ENCODE data around the gene EMCN. TPM values are rescaled to one million over a fixed set of nuclear protein-coding genes. Genes with fewer than 3 reads are reported as not detected.

The EMCN gene
- total RNA-seq, 1 experiment from 2014 or later, result not detected

GRCh38 chr4:100555611-100556337, 38.0 kb upstream of the EMCN start:
- H3K27ac Mint-ChIP-seq, result no peak overlapping the region
- no peaks in the 10 kb centered on the region for H3K27me3 Mint-ChIP-seq (ENCODE audit: low read depth)
- DNase-seq (ENCODE audit: low spot score) (no peak), ATAC-seq (no peak)
- H3K9me3 Mint-ChIP-seq, result peaks cover 20% of the 10 kb centered on the region
- peaks cover 5% of the 10 kb centered on the region for H3K4me1 Mint-ChIP-seq
- no peaks in the 10 kb centered on the region; the same call in 1 of the 2 replicates for H3K36me3 Mint-ChIP-seq
- no peak overlapping the region for H3K4me3 Mint-ChIP-seq
- CTCF ChIA-PET, result no interaction called here
- TF ChIP-seq ETV6 (CRISPR knock-in tag; IDR thresholded peaks at IDR 0.05) (no peak), CDX4 (CRISPR knock-in tag; IDR thresholded peaks at IDR 0.05; ENCODE audit: borderline replicate concordance) (no peak), NFATC4 (CRISPR knock-in tag; IDR thresholded peaks at IDR 0.05) (no peak), E2F1 (CRISPR knock-in tag; IDR thresholded peaks at IDR 0.05) (no peak), NR3C1 (CRISPR knock-in tag; conservative IDR thresholded peaks at IDR 0.05; ENCODE audit: low read depth) (no peak), SOX15 (CRISPR knock-in tag; IDR thresholded peaks at IDR 0.05) (no peak), ZBTB21 (CRISPR knock-in tag; IDR thresholded peaks at IDR 0.05; ENCODE audit: borderline replicate concordance) (no peak)
- POLR2A ChIA-PET, result no interaction called here

- peaks cover 24% of the 10 kb centered on the region for H3K4me1 Mint-ChIP-seq
- no peak for TF ChIP-seq ZMAT4 (CRISPR knock-in tag; IDR thresholded peaks at IDR 0.05)
- no peak for TF ChIP-seq ERG (CRISPR knock-in tag; IDR thresholded peaks at IDR 0.05)
- TF ChIP-seq ZNF138 (CRISPR knock-in tag; conservative IDR thresholded peaks at IDR 0.05), result no peak
- TF ChIP-seq ARID4B (CRISPR knock-in tag; IDR thresholded peaks at IDR 0.05; ENCODE audit: borderline replicate concordance), result no peak
- no peak for TF ChIP-seq ETV6 (CRISPR knock-in tag; IDR thresholded peaks at IDR 0.05)
- no peak for TF ChIP-seq KAT7 (CRISPR knock-in tag; IDR thresholded peaks at IDR 0.05; ENCODE audit: borderline replicate concordance)
- no peak for TF ChIP-seq GABPB1 (CRISPR knock-in tag; IDR thresholded peaks at IDR 0.05)
- no peak for TF ChIP-seq CREB1 (CRISPR knock-in tag; IDR thresholded peaks at IDR 0.05)
- no peak for TF ChIP-seq AR (CRISPR knock-in tag; IDR thresholded peaks at IDR 0.05)
- no peak for TF ChIP-seq MLX (CRISPR knock-in tag; IDR thresholded peaks at IDR 0.05)
- TF ChIP-seq OVOL2 (CRISPR knock-in tag; IDR thresholded peaks at IDR 0.05; ENCODE audit: borderline replicate concordance), result no peak
- no peak for TF ChIP-seq SMAD3 (CRISPR knock-in tag; IDR thresholded peaks at IDR 0.05; ENCODE audit: borderline replicate concordance)
- no peak for TF ChIP-seq RORB (CRISPR knock-in tag; IDR thresholded peaks at IDR 0.05)
- CTCF ChIA-PET, result interaction anchor here (0.9 to 1.5 kb wide), 2 partner anchors 11 to 455 kb away, joined by 4 read pairs; no protein-coding TSS in a partner anchor
- no peak overlapping the region for H3K4me3 Mint-ChIP-seq
- no peaks in the 10 kb centered on the region for H3K27me3 Mint-ChIP-seq (ENCODE audit: low read depth)
- POLR2A ChIA-PET, result interaction anchor here (1.1 kb wide), 1 partner anchor 188 kb away, joined by 6 read pairs; no protein-coding TSS in a partner anchor
- no peak for DNase-seq (ENCODE audit: low spot score)
- ATAC-seq, result no peak
- no peak overlapping the region for H3K27ac Mint-ChIP-seq
- peaks cover 14% of the 10 kb centered on the region; the same call in 1 of the 2 replicates for H3K9me3 Mint-ChIP-seq
- H3K36me3 Mint-ChIP-seq, result no peaks in the 10 kb centered on the region
Observed at GRCh38 chr4:100548200-100548560, 30.4 kb upstream of the EMCN start.
